Measurements from ENCODE around the gene CRACR2A.
A peak's percentile ranks its signal among the peaks of the same experiment; 100 is the strongest.

CRACR2A gene

GRCh38 chr12:3700861-3701260, 52.0 kb downstream of the CRACR2A start:
- H3K36me3 ChIP-seq (ENCODE audit: control insufficient read depth in 4 of 4, insufficient read depth in 4 of 4, low read length in 3 of 4): peaks cover 2 to 19% (median 12%) of the 10 kb centered on the region in 4 experiments
- CTCF ChIA-PET: interaction anchor here (0.8 to 1.3 kb wide), 3 partner anchors 52 to 400 kb away, joined by 3 read pairs; partner anchors contain the start of gene CRACR2A
- DNase-seq: no peak

GRCh38 chr12:3698218-3698974, 54.5 kb downstream of the CRACR2A start:
- Histone ChIP-seq H3K4me1 (ENCODE audit: control extremely low read depth in 1 of 4, control insufficient read depth in 4 of 4, insufficient read depth in 4 of 4, low read length in 3 of 4) (no peaks in the 10 kb centered on the region), H3K27ac (ENCODE audit: insufficient read depth in 1 of 2, low read depth in 1 of 2, low read length in 2 of 2, poor library complexity in 1 of 2, severe bottlenecking in 2 of 2) (no peak overlapping the region), H3K36me3 (ENCODE audit: control insufficient read depth in 4 of 4, insufficient read depth in 4 of 4, low read length in 3 of 4) (peaks cover 8 to 39% (median 24%) of the 10 kb centered on the region in 4 experiments), H3K27me3 (replicated peaks in 2 of 5; ENCODE audit: control insufficient read depth in 4 of 5, insufficient read depth in 5 of 5, low read length in 4 of 5) (no peaks in the 10 kb centered on the region), H3K9me3 (ENCODE audit: control extremely low read depth in 1 of 5, control insufficient read depth in 4 of 5, insufficient read depth in 2 of 5, low read depth in 1 of 5, low read length in 4 of 5) (peaks cover 1 to 3% (median 2%) of the 10 kb centered on the region in 5 experiments), H3K4me3 (ENCODE audit: control insufficient read depth in 1 of 7, extremely low read depth in 1 of 7, insufficient read depth in 4 of 7, low read depth in 2 of 7, low read length in 6 of 7) (no peak overlapping the region)
- no peak for DNase-seq
- WGBS (ENCODE audit: insufficient coverage): 89% methylated on average over 6 of the region's 7 CpGs
- POLR2A ChIA-PET: no interaction called here
- CTCF ChIA-PET: no interaction called here

More at GRCh38 chr12:3700861-3701260, 52.0 kb downstream of the CRACR2A start:
- no peaks in the 10 kb centered on the region for H3K27me3 ChIP-seq (replicated peaks in 2 of 5; ENCODE audit: control insufficient read depth in 4 of 5, insufficient read depth in 5 of 5, low read length in 4 of 5)
- H3K4me1 ChIP-seq (ENCODE audit: control extremely low read depth in 1 of 4, control insufficient read depth in 4 of 4, insufficient read depth in 4 of 4, low read length in 3 of 4): peaks cover 0 to 9% (median 8%) of the 10 kb centered on the region in 4 experiments
- POLR2A ChIA-PET: no interaction called here
- H3K4me3 ChIP-seq (ENCODE audit: control insufficient read depth in 1 of 7, extremely low read depth in 1 of 7, insufficient read depth in 4 of 7, low read depth in 2 of 7, low read length in 6 of 7): no peak overlapping the region
- no CpG with 5 or more reads among the region's 1 CpG for WGBS (ENCODE audit: insufficient coverage)
- H3K27ac ChIP-seq (ENCODE audit: insufficient read depth in 1 of 2, low read depth in 1 of 2, low read length in 2 of 2, poor library complexity in 1 of 2, severe bottlenecking in 2 of 2): no peak overlapping the region
- H3K9me3 ChIP-seq (ENCODE audit: control extremely low read depth in 1 of 5, control insufficient read depth in 4 of 5, insufficient read depth in 2 of 5, low read depth in 1 of 5, low read length in 4 of 5): peaks cover 0 to 7% (median 3%) of the 10 kb centered on the region in 5 experiments

GRCh38 chr12:3697311-3697870, 55.5 kb downstream of the CRACR2A start:
- H3K4me3 ChIP-seq (ENCODE audit: control insufficient read depth in 1 of 7, extremely low read depth in 1 of 7, insufficient read depth in 4 of 7, low read depth in 2 of 7, low read length in 6 of 7): no peak overlapping the region
- H3K27ac ChIP-seq (ENCODE audit: insufficient read depth in 1 of 2, low read depth in 1 of 2, low read length in 2 of 2, poor library complexity in 1 of 2, severe bottlenecking in 2 of 2): no peak overlapping the region
- 98% methylated on average over 4 of the region's 5 CpGs for WGBS (ENCODE audit: insufficient coverage)
- H3K27me3 ChIP-seq (replicated peaks in 2 of 5; ENCODE audit: control insufficient read depth in 4 of 5, insufficient read depth in 5 of 5, low read length in 4 of 5): no peaks in the 10 kb centered on the region
- CTCF ChIA-PET: no interaction called here
- POLR2A ChIA-PET: no interaction called here
- H3K9me3 ChIP-seq (ENCODE audit: control extremely low read depth in 1 of 5, control insufficient read depth in 4 of 5, insufficient read depth in 2 of 5, low read depth in 1 of 5, low read length in 4 of 5): peaks cover 0 to 7% (median 5%) of the 10 kb centered on the region in 5 experiments
- no peak for DNase-seq
- peaks cover 8 to 49% (median 29%) of the 10 kb centered on the region in 4 experiments for H3K36me3 ChIP-seq (ENCODE audit: control insufficient read depth in 4 of 4, insufficient read depth in 4 of 4, low read length in 3 of 4)
- H3K4me1 ChIP-seq (ENCODE audit: control extremely low read depth in 1 of 4, control insufficient read depth in 4 of 4, insufficient read depth in 4 of 4, low read length in 3 of 4): no peaks in the 10 kb centered on the region

GRCh38 chr12:3694673-3695072, 58.2 kb downstream of the CRACR2A start:
- DNase-seq: no peak
- WGBS (ENCODE audit: insufficient coverage): 100% methylated on average over 2 of the region's 4 CpGs
- Histone ChIP-seq H3K4me1 (ENCODE audit: control extremely low read depth in 1 of 4, control insufficient read depth in 4 of 4, insufficient read depth in 4 of 4, low read length in 3 of 4) (no peaks in the 10 kb centered on the region), H3K27ac (ENCODE audit: insufficient read depth in 1 of 2, low read depth in 1 of 2, low read length in 2 of 2, poor library complexity in 1 of 2, severe bottlenecking in 2 of 2) (no peak overlapping the region), H3K9me3 (ENCODE audit: control extremely low read depth in 1 of 5, control insufficient read depth in 4 of 5, insufficient read depth in 2 of 5, low read depth in 1 of 5, low read length in 4 of 5) (peaks cover 2 to 15% (median 6%) of the 10 kb centered on the region in 5 experiments), H3K4me3 (ENCODE audit: control insufficient read depth in 1 of 7, extremely low read depth in 1 of 7, insufficient read depth in 4 of 7, low read depth in 2 of 7, low read length in 6 of 7) (no peak overlapping the region), H3K27me3 (replicated peaks in 2 of 5; ENCODE audit: control insufficient read depth in 4 of 5, insufficient read depth in 5 of 5, low read length in 4 of 5) (no peaks in the 10 kb centered on the region), H3K36me3 (ENCODE audit: control insufficient read depth in 4 of 4, insufficient read depth in 4 of 4, low read length in 3 of 4) (peaks cover 8 to 50% (median 29%) of the 10 kb centered on the region in 4 experiments)
- ChIA-PET POLR2A (no interaction called here), CTCF (no interaction called here)

GRCh38 chr12:3692616-3693365, 60.1 kb downstream of the CRACR2A start:
- Histone ChIP-seq H3K27ac (ENCODE audit: insufficient read depth in 1 of 2, low read depth in 1 of 2, low read length in 2 of 2, poor library complexity in 1 of 2, severe bottlenecking in 2 of 2) (no peak overlapping the region), H3K36me3 (ENCODE audit: control insufficient read depth in 4 of 4, insufficient read depth in 4 of 4, low read length in 3 of 4) (peaks cover 8 to 50% (median 28%) of the 10 kb centered on the region in 4 experiments), H3K4me1 (ENCODE audit: control extremely low read depth in 1 of 4, control insufficient read depth in 4 of 4, insufficient read depth in 4 of 4, low read length in 3 of 4) (no peaks in the 10 kb centered on the region), H3K4me3 (ENCODE audit: control insufficient read depth in 1 of 7, extremely low read depth in 1 of 7, insufficient read depth in 4 of 7, low read depth in 2 of 7, low read length in 6 of 7) (no peak overlapping the region), H3K27me3 (replicated peaks in 2 of 5; ENCODE audit: control insufficient read depth in 4 of 5, insufficient read depth in 5 of 5, low read length in 4 of 5) (no peaks in the 10 kb centered on the region), H3K9me3 (ENCODE audit: control extremely low read depth in 1 of 5, control insufficient read depth in 4 of 5, insufficient read depth in 2 of 5, low read depth in 1 of 5, low read length in 4 of 5) (peaks cover 2 to 15% (median 6%) of the 10 kb centered on the region in 5 experiments)
- DNase-seq: no peak
- WGBS (ENCODE audit: insufficient coverage): 98% methylated on average over 13 of the region's 13 CpGs
- ChIA-PET POLR2A (no interaction called here), CTCF (no interaction called here)

- no peak for DNase-seq
- Histone ChIP-seq H3K27me3 (replicated peaks in 2 of 5; ENCODE audit: control insufficient read depth in 4 of 5, insufficient read depth in 5 of 5, low read length in 4 of 5) (no peaks in the 10 kb centered on the region), H3K4me1 (ENCODE audit: control extremely low read depth in 1 of 4, control insufficient read depth in 4 of 4, insufficient read depth in 4 of 4, low read length in 3 of 4) (no peaks in the 10 kb centered on the region), H3K4me3 (ENCODE audit: control insufficient read depth in 1 of 7, extremely low read depth in 1 of 7, insufficient read depth in 4 of 7, low read depth in 2 of 7, low read length in 6 of 7) (no peak overlapping the region), H3K9me3 (ENCODE audit: control extremely low read depth in 1 of 5, control insufficient read depth in 4 of 5, insufficient read depth in 2 of 5, low read depth in 1 of 5, low read length in 4 of 5) (peaks cover 0 to 9% (median 3%) of the 10 kb centered on the region in 5 experiments), H3K36me3 (ENCODE audit: control insufficient read depth in 4 of 4, insufficient read depth in 4 of 4, low read length in 3 of 4) (peaks cover 2 to 10% (median 4%) of the 10 kb centered on the region in 4 experiments), H3K27ac (ENCODE audit: insufficient read depth in 1 of 2, low read depth in 1 of 2, low read length in 2 of 2, poor library complexity in 1 of 2, severe bottlenecking in 2 of 2) (peak overlapping the region in 1 of 2 experiments; percentile 18)
- 79% methylated on average over 2 of the region's 2 CpGs for WGBS (ENCODE audit: insufficient coverage)
- ChIA-PET POLR2A (no interaction called here), CTCF (no interaction called here)
Measured at GRCh38 chr12:3686463-3686862, 66.4 kb downstream of the CRACR2A start.
